Endothelial cell of umbilical vein (primary cell): Measurements from ENCODE around the gene RNASE7. TPM values are rescaled to one million over a fixed set of nuclear protein-coding genes. Genes with fewer than 3 reads are reported as not detected.

Source experiments
- BruUV-seq: library from RNA; stranded (reverse); fragments of 400-500 nt; replicated peaks from 2 replicates; lab custom pipeline; 2021; lab: Mats Ljungman, UMichigan
- CTCF ChIA-PET: fragments of 300-600, 350-600 bp; sonication (Branson Sonifier 250); formaldehyde crosslinking; loops from one replicate; lab custom pipeline; 2021; ENCODE audit warnings: antibody characterized with exemption, inconsistent platforms; lab: Charles Lee
- POLR2A ChIA-PET: fragments of 300-600, 350-600 bp; sonication (Branson Sonifier 250); formaldehyde crosslinking; loops from one replicate; lab custom pipeline; 2021; ENCODE audit warnings: antibody characterized with exemption, inconsistent platforms; lab: Charles Lee
- DNase-seq: peaks from one replicate; pipeline ENCODE4 v3.0.0-alpha.2; 2011; ENCODE audit warnings: low read depth, low spot score
- FAIRE-seq: peaks from 2 replicates; lab custom pipeline; 2011; peaks lifted over from hg19 to GRCh38; lab: Jason Lieb, UNC
- H2AFZ ChIP-seq: 2 replicates; pipeline ENCODE4 v1.6.0; 2012; ENCODE audit warnings: low read depth, low read length, control low read depth, inconsistent platforms
- H3K27ac ChIP-seq: 2 replicates; pipeline ENCODE4 v1.5.1; 2011; ENCODE audit warnings: low read depth, mild to moderate bottlenecking, control low read depth, low read length, moderate library complexity; ENCODE audit not compliant: insufficient read depth
- H3K27me3 ChIP-seq, 2 experiments: 2 replicates each; pipeline versions ENCODE4 v1.6.0 to v1.6.1; 2011; ENCODE audit warnings: low read length in 2 of 2, mixed read lengths in 1 of 2; ENCODE audit not compliant: control insufficient read depth in 2 of 2, insufficient read depth in 2 of 2
- H3K36me3 ChIP-seq, 2 experiments: 2 replicates in 1 of 2; 3 replicates in 1 of 2; pipeline ENCODE4 v1.5.1; 2011; ENCODE audit warnings: low read length in 2 of 2, mild to moderate bottlenecking in 1 of 2, moderate library complexity in 1 of 2; ENCODE audit not compliant: control insufficient read depth in 2 of 2, insufficient read depth in 2 of 2; ENCODE audit errors: extremely low read depth in 1 of 2
- H3K4me1 ChIP-seq: 3 replicates; pipeline ENCODE4 v1.5.1; 2011; ENCODE audit warnings: mild to moderate bottlenecking, low read length; ENCODE audit not compliant: control insufficient read depth, insufficient read depth; ENCODE audit errors: extremely low read depth
- H3K4me2 ChIP-seq: 2 replicates; pipeline ENCODE4 v1.6.1; 2011; ENCODE audit warnings: low read length, control low read depth, mixed read lengths; ENCODE audit not compliant: insufficient read depth
- H3K4me3 ChIP-seq, 3 experiments: fragments of 200-600 bp in 1 of 3; sonication (generic), shearing (Covaris generic) in 1 of 3; replicated peaks in 1 of 3; 2 replicates each; pipeline ENCODE4 v1.5.1; 2011 to 2016; ENCODE audit warnings: control low read depth in 3 of 3, low read length in 3 of 3, mild to moderate bottlenecking in 2 of 3, inconsistent platforms in 1 of 3, low read depth in 1 of 3, moderate library complexity in 1 of 3; ENCODE audit not compliant: insufficient read depth in 1 of 3
- H3K79me2 ChIP-seq: 2 replicates; pipeline ENCODE4 v1.6.0; 2012; ENCODE audit warnings: low read length, inconsistent platforms; ENCODE audit not compliant: control insufficient read depth, insufficient read depth
- H3K9ac ChIP-seq: replicated peaks from 2 replicates; pipeline ENCODE3; 2011; ENCODE audit warnings: low read length, control low read depth; ENCODE audit not compliant: insufficient read depth; ENCODE audit errors: extremely low read depth
- H3K9me1 ChIP-seq: replicated peaks from 3 replicates; pipeline ENCODE4 v1.6.0; 2011; ENCODE audit warnings: mild to moderate bottlenecking, low read length; ENCODE audit not compliant: control insufficient read depth, insufficient read depth; ENCODE audit errors: extremely low read depth
- H3K9me3 ChIP-seq: replicated peaks from 2 replicates; pipeline ENCODE4 v1.5.1; 2012; ENCODE audit warnings: low read length, inconsistent platforms; ENCODE audit not compliant: control insufficient read depth, insufficient read depth
- H4K20me1 ChIP-seq: replicated peaks from 2 replicates; pipeline ENCODE3; 2011; ENCODE audit warnings: mild to moderate bottlenecking, low read length; ENCODE audit not compliant: control insufficient read depth, insufficient read depth; ENCODE audit errors: extremely low read depth
- EZH2 ChIP-seq: IDR thresholded peaks from 2 replicates; pipeline ENCODE4 v1.6.1; 2012; ENCODE audit warnings: borderline replicate concordance, low read depth, mild to moderate bottlenecking, moderate library complexity, low read length, inconsistent platforms; ENCODE audit not compliant: severe bottlenecking
- POLR2AphosphoS5 ChIP-seq: IDR thresholded peaks from 2 replicates; pipeline ENCODE4 v1.6.1; 2012; ENCODE audit warnings: low read depth, mild to moderate bottlenecking, control low read depth, low read length, moderate library complexity; ENCODE audit not compliant: insufficient read depth
- dilution Hi-C: fragments of 300-500 bp; cut with MboI; formaldehyde crosslinking; loops from one replicate; pipeline ENCODE4 v1.15.0; 2019; ENCODE audit warnings: low sequenced_read_pairs; ENCODE audit not compliant: extremely low pct_ligation_motif_present
- intact Hi-C: fragments of 100-400 bp; cut with micrococcal nuclease; formaldehyde crosslinking; loops from one replicate; pipeline ENCODE4 v1.10.0; 2022
- polyA plus RNA-seq, 4 experiments: library from polyadenylated mRNA; depleted of rRNA in 3 of 4; stranded (reverse) in 3 of 4; unstranded in 1 of 4; fragments of >200 nt; gene quantifications; 2 replicates each; pipeline versions ENCODE4 v1.2.1 to v1.2.3, GENCODE V29; 2011 to 2012; ENCODE audit warnings: missing spikeins in 1 of 4
- total RNA-seq: library from RNA; stranded (reverse); gene quantifications from 2 replicates; pipeline ENCODE4 v1.2.3, GENCODE V29; 2021
- TF ChIP-seq, protein P1 (sequence below), 2 donors: IDR thresholded peaks; 1 replicate in 1 of 2; 2 replicates in 1 of 2; pipeline ENCODE4 v1.5.1; 2011; ENCODE audit warnings: low read length in 2 of 2, mild to moderate bottlenecking in 2 of 2, moderate library complexity in 2 of 2, control low read depth in 1 of 2, inconsistent platforms in 1 of 2, low read depth in 1 of 2; ENCODE audit not compliant: insufficient read depth in 1 of 2; ENCODE audit errors: extremely low read depth in 1 of 2

RNASE7 gene
- total and polyA plus RNA-seq, 2 donors (not counting 3 experiments of a cell fraction or from before 2014, with no cell fraction given), result not detected

- Histone ChIP-seq H3K79me2 (no peaks in the 10 kb centered on the region), H3K27ac (no peak overlapping the region), H3K36me3 (peaks cover 0 to 2% of the 10 kb centered on the region in 2 experiments), H3K27me3 (peaks cover 16 to 38% of the 10 kb centered on the region in 2 experiments), H3K9me3 (no peaks in the 10 kb centered on the region), H3K9ac (peak overlapping the region; percentile 38), H3K9me1 (no peaks in the 10 kb centered on the region), H3K4me1 (peaks cover 10% of the 10 kb centered on the region), H2AFZ (peak overlapping the region; percentile 39), H3K4me2 (peak overlapping the region; percentile 58), H4K20me1 (no peaks in the 10 kb centered on the region), H3K4me3 (peak overlapping the region in 2 of 3 experiments; percentile 54 to 55)
- dilution Hi-C loops, result no loop called here
- DNase-seq (peak; percentile 84), FAIRE-seq (no peak)
- intact Hi-C loops, result loop anchor here (1.0 kb wide), 1 partner anchor 16 kb away; no protein-coding TSS in a partner anchor
- ChIA-PET CTCF (interaction anchor here (0.6 to 3.4 kb wide), 19 partner anchors 8 to 121 kb away, joined by 3 to 49 read pairs (median 6); partner anchors contain the start of gene TMEM253), POLR2A (interaction anchor here (0.6 to 1.9 kb wide), 2 partner anchors 14 to 33 kb away, joined by 4 read pairs; partner anchors contain the start of gene RNASE8)
- TF ChIP-seq EZH2, result no peak
- peak; percentile 35 for TF ChIP-seq POLR2AphosphoS5
- TF ChIP-seq, protein P1, sequence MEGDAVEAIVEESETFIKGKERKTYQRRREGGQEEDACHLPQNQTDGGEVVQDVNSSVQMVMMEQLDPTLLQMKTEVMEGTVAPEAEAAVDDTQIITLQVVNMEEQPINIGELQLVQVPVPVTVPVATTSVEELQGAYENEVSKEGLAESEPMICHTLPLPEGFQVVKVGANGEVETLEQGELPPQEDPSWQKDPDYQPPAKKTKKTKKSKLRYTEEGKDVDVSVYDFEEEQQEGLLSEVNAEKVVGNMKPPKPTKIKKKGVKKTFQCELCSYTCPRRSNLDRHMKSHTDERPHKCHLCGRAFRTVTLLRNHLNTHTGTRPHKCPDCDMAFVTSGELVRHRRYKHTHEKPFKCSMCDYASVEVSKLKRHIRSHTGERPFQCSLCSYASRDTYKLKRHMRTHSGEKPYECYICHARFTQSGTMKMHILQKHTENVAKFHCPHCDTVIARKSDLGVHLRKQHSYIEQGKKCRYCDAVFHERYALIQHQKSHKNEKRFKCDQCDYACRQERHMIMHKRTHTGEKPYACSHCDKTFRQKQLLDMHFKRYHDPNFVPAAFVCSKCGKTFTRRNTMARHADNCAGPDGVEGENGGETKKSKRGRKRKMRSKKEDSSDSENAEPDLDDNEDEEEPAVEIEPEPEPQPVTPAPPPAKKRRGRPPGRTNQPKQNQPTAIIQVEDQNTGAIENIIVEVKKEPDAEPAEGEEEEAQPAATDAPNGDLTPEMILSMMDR (IDR thresholded peaks at IDR 0.05; ENCODE audit: extremely low read depth in 1 of 2, insufficient read depth in 1 of 2, low read depth in 1 of 2, low read length in 2 of 2), result no peak
- BruUV-seq, result no TSS peak
Measured at GRCh38 chr14:21071225-21072030, 29.3 kb downstream of the RNASE7 start.
